ENCODE measurements around the gene DLL4.

Gene DLL4

GRCh38 chr15:40942337-40942854 lies 13.3 kb downstream of the DLL4 start:
- no peak for TF ChIP-seq CTCF (conservative IDR thresholded peaks at IDR 0.05; ENCODE audit: low read depth, low read length)
- DNase-seq (ENCODE audit: low read depth), result no peak
- peak overlapping the region; percentile 58 for H3K4me3 ChIP-seq (ENCODE audit: low read length)

GRCh38 chr15:40942878-40943277 lies 13.7 kb downstream of the DLL4 start:
- H3K4me3 ChIP-seq (ENCODE audit: low read length), result no peak overlapping the region
- DNase-seq (ENCODE audit: low read depth), result no peak
- TF ChIP-seq CTCF (conservative IDR thresholded peaks at IDR 0.05; ENCODE audit: low read depth, low read length), result no peak

- H3K4me3 ChIP-seq (ENCODE audit: low read length), result no peak overlapping the region
- no peak for TF ChIP-seq CTCF (conservative IDR thresholded peaks at IDR 0.05; ENCODE audit: low read depth, low read length)
- no peak for DNase-seq (ENCODE audit: low read depth)
These were observed 14.7 kb downstream of the DLL4 start for GRCh38 chr15:40943764-40944365.

GRCh38 chr15:40944510-40945296 lies 15.6 kb downstream of the DLL4 start:
- no peak for DNase-seq (ENCODE audit: low read depth)

GRCh38 chr15:40948706-40949473 lies 19.8 kb downstream of the DLL4 start:
- TF ChIP-seq CTCF (conservative IDR thresholded peaks at IDR 0.05; ENCODE audit: low read depth, low read length), result no peak
- no peak overlapping the region for H3K4me3 ChIP-seq (ENCODE audit: low read length)
- no peak for DNase-seq (ENCODE audit: low read depth)

More at GRCh38 chr15:40944510-40945296, 15.6 kb downstream of the DLL4 start:
- no peak for TF ChIP-seq CTCF (conservative IDR thresholded peaks at IDR 0.05; ENCODE audit: low read depth, low read length)
- no peak overlapping the region for H3K4me3 ChIP-seq (ENCODE audit: low read length)

- no peak overlapping the region for H3K4me3 ChIP-seq (ENCODE audit: low read length)
- TF ChIP-seq CTCF (conservative IDR thresholded peaks at IDR 0.05; ENCODE audit: low read depth, low read length), result no peak
- no peak for DNase-seq (ENCODE audit: low read depth)
These were observed 20.6 kb downstream of the DLL4 start for GRCh38 chr15:40949756-40950207.
